Activated CD4-positive, CD25-positive, alpha-beta regulatory T cell (primary cell): ENCODE measurements around the gene LRTM2.
A peak's percentile ranks its signal among the peaks of the same experiment; 100 is the strongest.

ENCODE experiments used
- DNase-seq, 4 experiments: peaks; one replicate each; lab custom pipeline; 2025; lab: John Stamatoyannopoulos, UW

LRTM2 gene

DNA sequence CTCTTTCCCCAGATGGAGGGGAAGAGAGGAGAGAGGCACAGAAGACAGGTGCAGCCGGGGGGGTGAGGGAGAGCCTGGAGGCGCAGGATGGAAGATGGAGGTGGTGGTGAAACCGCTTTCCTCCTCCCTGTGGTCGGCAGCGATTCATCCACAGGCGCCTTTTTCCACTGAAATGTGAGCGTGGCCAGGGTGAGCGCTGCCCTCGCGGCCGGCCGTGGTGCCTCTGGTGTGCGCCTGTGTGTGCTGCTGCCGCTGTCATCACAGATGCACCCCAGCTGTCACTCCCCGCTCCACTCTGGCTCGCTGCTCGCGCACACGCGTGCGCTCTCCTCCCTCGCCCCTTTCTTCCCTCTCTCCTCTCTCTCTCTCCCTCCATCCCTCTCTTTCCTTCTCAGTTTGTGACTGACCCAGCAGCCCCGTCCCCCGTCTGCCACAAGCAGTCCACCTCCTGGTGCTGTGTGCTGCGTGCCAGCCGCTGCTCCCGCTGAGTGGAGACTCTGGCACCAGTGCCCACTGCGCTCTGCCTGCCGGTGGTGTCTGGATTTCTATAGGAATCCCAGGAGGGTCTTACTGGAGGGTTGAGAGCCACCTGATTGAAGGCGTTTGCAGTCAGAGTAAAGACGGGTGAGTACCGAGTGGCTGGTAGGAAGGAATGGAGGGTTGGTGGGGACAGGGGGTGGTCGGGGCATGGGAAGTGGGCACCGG lies at the start of gene LRTM2:
TSS of gene LRTM2 (plus strand) at position 375 of the 705 bp plus-strand sequence. CDS start 7,584 bp downstream, outside the sequence.
- DNase-seq: no peak

DNA sequence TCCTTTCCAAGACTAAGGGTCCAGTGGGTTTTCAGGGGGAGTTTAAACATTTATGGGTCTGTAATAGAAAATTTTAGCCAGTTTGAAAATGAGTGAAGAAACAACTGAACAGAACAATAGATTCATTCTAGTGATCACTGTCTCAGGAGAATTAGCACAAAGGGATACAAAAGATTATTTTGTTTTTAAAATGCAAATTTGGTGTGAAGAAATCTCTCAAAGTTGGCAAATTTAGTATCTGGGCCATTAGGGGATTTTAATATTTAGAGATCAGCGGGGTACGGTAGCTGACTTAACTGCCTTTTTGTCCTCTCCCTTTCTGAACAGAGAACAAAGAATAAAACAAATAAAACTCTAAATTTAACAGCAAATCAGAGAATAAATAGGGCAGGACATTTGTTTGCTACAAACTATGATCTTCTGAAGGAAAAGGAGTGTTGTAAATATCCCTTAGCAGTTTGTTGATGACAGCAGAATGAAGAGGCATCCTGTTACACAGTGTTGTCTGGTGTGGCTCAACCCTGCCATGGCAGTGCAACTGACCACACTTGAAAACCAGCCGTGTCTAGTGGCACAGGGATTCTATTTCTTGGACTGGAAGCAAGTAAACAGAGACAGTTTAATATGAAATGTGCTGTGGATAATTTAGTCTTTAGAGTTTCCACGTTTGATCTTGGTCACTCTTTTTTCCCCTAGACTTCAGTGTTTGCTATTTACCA lies 46.3 kb upstream of the LRTM2 start:
- no peak for DNase-seq

DNA sequence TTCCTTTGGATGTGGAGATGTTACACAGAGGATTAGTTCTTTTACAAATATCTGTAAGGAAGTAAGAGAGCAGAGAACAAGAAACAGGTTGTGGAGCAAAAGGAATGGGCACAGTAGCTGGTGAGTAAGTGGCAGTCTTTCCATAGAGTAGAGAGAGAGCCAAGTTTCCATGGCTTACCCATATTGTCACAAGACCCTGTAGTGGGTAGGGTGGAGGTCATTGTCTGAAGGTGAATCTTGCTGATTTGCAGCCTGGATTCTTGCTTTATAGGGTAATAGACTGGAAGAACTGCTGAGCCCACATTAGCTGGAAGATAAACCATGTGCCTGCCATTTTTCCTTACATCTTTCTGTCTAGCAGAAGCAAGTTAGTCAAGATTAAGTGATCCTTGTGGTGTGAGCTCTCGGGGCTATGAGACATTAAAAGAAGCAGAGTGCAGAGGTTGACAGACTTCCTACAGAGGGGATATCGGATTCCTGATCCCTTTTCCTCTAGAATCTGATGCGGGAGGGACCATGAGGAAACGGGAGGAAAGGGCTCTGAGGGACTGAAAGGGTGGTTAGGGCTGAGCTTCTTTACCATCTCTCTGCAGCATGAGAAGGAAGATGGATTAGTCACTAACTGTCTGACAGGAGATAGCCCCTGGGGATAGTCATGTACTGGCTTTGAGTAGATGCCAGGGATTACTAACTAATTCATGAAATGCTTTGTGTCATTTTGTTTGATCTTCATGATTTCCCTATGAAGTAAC lies 44.0 kb upstream of the LRTM2 start:
- DNase-seq: no peak

DNA sequence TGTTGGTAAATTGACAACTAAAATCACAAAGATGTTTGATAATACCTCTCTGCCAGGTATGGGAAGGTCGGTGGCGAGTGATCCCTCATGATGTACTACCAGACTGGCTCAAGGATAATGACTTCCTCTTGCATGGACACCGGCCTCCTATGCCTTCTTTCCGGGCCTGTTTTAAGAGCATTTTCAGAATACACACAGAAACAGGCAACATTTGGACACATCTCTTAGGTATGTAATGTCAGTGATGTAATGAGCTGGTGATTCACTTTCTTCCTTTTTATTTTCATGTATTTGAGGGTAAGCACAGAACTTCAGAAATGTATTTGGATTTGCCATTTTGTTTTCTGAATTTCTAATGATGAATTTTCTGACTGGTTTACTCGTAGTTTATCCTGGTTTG lies 42.6 kb upstream of the LRTM2 start:
- no peak for DNase-seq

DNA sequence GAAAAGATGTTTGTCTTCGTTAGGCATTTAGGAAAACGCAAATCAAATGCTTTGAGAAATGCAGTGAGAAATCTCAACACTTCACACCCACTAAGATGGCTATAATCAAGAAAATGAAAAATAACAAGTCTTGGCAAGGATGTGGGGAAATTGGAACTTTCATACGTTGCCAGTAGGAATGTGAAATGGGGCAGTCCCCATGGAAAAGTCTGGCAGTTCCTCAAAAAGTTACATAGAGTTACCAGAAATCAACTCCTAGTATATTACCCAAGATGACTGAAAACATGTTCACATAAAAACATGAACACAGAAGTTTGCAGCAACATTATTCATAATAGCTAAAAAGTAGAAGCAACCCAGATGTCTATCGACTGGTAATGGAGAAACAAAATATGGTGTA lies 41.5 kb upstream of the LRTM2 start:
- DNase-seq: no peak

DNA sequence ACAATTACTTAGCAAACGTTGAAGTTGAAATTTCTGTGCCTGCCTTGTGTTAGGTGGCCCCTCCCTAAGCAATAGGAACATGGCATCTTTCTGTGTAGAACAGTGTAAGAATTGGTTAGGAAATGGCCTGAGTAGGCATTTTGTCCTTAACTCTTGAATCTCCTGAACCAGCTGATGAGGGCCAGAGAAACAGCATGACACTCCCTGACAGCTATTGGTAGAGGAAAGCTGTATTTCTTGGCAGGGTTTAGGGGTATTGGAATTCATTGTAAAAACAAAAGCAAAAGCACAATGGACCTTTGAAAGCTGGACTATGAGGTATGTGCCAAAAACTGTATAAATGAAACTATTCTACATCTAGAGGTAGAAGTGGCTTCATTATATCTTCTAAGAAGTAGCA lies 40.6 kb upstream of the LRTM2 start:
- no peak for DNase-seq

DNA sequence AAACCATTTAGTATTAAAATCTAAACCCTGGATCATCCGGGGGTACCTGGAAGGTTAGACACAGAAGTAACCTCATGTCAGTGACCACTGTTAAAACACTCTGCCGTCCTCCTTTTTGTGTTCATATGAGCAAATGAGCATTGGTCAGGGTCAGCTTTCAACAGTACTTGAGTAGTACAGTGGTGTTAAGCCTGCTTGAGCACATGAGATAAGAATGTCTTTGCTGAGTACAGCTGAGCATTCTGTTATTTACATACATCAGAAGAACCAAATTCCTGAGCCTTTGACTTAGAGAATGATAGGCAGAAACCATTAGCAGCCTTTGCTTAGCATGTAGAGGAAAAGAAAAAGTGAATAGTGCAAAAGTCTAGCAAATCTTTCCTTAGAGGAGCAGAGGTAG lies 38.6 kb upstream of the LRTM2 start:
- no peak for DNase-seq

DNA sequence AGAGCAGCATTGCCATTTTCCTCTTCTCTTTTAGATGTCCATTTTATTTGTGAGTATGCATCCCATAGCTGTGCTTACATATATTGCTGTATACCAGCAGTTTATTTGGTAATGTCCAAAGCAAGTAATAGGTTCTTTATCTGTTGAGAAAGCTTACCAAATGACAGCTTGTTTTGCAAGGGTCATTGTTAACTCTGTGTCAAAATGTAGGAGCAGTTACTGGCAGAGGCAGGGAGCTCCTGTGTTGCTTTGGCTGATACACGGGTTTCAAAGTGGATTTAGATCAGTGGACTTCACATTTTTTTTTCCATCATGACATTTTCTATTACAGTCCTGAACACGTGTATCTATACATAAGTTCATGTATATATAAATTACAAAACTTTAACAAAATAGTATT lies 38.1 kb upstream of the LRTM2 start:
- no peak for DNase-seq

DNA sequence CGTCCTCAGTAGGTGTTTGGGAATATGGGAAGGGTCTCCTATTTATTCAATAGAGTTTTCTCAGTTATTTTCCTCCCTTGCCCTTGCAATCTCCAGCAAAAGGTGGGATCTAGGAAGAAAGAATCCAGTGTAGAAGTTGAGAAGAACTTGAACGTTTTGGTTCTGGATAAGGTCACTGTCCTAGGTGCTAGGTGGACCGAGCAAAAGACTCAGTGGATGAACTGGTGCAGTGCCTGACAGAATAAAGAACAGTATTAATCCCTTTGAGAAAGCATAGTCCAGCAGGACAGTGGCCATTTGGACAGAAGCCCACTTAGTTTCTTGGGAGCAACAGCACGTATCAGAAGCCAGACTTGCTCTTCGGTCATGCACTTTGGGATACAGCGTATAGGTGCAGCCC lies 32.7 kb upstream of the LRTM2 start:
- DNase-seq: no peak

DNA sequence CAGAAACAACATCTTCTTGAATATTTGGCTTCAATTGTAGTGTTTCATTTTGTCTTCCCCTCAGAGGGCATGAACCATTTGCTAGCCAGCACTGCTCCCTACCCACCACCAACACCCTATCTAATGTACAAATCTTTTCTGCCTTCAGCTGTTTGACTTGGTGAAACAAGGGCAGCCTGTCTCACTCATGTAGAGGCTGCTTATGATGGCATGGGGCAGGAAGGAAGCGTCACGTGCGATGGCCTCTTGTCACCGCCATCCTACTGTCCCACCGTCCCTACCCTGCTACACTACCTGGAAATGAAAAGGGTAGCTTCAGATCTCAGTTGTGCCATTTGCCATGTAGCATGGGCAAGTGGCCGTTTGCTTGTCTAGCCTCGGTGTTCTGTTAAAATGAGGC lies 29.9 kb upstream of the LRTM2 start:
- no peak for DNase-seq

DNA sequence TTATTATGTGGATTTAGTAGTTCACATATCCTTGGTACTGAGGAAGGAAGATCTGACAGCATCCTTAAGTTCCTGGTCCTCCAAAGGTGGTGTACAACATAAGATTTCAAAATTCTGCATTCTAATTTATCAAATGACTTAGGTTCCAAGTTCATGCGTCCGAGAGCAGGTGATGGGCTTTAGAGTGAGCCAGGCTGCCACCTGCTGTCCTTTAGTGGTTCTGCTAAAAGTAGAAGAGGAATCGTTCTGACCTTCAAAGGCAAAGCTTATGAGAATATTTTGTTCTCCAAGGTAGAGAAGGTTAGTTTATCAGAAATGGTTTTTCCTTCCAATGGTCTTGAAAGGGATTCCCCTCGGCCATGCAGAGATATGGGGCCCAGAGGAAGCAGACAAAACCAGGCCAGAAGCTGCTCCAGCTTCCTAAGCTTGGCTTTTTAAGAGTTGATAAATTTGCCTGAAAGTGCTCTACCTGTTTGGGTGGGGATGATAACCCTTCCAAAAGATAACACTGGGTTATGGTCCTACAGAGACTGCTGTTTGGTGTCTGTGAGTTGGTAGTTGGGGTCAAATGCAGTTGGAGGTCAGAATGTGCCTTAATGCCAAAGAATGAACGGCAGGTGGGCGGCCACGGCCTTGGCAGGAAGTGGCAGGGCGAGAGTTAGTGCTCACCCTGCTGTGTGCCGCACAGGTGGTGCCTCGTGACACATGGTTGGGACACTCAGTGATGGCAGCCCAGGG lies 29.1 kb upstream of the LRTM2 start:
- peak in 3 of 4 experiments; percentile 33 to 39 (median 37) for DNase-seq

DNA sequence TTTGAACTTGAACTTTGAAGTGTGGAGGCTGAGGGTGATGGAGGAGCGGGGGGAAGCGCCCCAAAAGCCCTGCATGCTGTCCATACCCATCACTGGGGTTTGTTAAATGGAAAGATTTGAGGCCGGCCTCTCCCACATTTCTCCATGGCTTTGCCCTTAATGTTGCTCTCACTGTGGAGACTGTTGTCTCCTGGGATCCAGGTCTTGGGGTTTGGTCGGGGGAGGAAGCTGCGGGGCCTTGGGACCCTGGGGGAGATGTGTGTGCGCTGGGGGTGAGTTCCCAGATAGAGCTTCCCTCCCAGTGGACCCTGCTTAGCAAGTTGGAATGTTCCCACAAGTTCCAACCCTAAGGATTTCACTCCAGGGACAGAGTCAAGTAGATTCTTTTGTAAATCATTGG lies 28.0 kb upstream of the LRTM2 start:
- DNase-seq: no peak

DNA sequence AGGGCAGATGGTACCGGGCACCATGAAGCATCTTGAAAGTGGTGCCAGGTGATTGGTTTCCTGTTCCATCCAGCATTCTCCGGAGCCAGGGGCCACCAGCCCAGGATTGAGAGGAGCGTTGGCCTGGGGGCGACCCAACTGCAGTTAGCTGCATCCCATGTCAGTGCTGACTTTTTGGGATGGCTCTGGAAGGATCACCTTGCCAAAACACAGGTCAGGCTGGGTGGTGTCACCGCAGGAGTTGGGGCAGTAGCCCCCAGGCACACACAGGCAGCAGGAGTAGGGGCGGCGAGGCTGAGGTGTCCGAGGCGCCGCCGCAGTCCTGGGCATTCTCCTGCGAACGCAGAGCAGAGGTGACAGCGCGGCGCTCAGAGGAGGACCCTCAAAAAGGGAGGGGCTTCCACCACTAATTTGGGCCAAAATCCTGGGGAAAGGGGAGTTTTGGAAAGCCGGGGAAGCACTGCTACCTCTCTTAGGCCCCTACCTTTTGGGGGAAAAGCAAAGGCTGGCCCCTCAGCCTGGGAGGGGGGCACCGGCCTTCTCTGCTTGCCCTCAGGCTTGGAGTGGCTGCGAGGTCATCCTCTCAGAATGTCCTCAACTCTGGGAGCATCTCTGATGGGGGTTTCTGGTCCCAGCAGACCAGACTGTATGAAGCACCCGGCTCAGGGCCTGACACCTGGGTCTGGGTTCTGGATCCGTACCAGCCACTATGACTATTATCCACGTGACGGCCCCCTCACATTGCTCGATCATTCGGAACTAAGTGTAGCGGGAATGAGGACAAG lies 26.7 kb upstream of the LRTM2 start:
- no peak for DNase-seq

DNA sequence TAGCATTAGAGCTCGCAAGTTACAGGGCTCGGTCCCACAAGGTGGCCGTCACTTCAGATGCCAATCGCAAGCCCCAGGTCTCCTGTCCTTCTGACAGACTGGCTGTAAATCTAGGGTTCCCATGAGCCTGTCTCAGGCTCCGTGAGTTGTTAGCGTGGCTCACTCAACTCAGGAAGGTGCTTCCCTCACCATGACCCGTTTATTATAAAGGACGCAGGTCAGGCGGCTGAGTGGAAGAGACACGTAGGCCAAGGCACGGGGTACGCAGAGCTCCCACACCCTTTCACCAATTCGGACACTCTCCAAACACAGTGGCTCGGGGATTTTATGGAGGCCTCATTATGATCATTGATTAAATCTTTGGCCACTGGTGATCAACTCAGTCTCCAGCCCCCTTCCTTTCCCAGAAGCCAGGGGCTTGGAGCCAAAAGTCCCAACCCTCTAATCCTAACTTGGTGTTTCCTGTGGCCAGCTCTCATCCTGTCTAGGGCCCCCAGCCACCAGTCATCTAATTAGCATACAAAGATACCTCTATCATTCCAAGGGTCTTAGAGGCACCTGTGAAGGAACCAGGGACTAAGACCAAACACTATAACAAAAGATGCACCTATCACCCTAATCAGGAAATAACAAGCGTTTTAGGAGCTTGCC lies 25.8 kb upstream of the LRTM2 start:
- no peak for DNase-seq

DNA sequence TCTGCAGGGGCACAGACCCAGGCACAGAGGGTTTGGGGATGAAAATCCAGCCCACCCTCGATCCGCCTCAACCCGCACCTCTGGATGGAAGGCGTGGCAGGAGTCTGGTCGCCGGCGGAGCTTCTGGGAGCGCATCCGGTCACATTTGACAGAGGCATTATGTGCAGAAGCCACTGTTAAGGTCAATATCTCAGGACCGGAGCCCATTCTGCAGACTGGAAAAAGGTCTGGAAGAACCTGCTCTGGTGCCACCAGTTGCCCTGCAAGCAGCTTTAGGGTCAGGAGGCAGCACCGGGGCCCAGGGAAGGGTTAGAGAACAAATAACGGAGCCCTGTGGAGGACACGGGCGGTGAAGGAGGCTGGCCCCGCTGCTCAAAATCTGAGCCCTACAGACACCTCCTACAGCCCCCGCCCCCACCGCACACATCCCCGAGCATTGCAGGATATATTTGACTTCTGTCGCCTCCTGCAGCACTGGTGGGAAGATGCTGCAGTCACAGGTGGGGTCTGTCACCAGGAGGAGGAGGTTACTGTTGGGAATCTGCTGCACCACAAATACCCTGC lies 25.1 kb upstream of the LRTM2 start:
- no peak for DNase-seq

DNA sequence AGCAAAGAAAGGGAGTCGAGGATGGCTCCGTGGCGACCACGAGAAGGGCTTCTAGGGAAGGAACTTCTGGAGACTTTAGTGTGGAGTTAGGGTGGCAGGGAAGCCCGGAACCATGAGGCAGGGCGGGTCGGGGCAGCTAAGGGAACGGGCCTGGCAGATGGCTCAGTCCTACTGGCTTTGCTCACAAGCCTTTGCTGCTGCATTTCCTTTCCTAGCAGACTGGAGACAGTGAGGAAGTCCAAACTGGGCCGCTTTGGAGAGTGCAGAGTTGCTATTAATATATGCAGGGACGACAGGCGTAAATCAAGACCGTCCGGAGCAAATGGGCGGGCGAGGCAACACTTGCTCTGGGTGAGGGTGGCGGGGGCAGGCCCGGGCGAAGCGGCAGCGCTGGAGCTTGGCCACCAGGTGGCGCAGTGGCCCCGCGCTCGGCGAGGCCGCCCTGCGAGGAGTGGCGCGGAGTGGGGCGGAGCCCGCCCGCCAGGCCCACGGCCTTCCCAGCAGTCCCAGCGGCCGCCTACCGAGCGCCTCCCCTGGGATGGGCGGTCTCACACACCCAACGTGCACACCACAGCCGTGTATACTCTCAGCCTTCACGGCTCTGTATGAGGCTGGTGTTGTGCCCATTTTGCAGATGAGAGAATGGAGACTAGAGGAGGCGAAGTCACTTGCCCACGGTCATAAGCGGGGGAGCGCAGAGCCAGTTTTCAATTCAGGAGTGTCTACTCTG lies 24.4 kb upstream of the LRTM2 start:
- peak; percentile 81 to 90 (median 87) for DNase-seq

DNA sequence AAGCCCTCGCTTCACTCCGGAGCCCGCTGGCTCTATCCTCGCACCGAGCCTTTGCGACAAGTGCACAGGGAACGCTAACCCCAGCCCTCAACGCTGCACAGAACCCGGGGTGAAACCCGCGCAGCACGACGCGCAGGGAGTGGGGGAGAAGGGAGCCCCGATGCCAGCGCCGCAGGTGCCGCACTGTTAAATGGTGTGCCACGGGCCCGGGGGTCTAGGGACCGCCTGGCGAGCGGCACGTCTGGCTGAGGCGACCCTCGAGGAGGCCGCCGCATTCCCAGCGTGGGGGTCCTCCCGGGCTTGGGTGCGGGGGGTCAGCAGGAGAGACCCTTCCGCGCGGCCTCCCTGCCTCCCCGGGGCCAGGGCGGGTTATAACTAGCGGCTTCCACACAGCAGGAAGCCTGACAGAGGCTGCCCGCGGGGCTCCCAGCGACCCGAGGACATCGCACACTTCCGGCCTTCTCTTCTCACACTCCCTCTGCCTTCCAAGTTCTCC lies 23.8 kb upstream of the LRTM2 start:
- DNase-seq: peak in 2 of 4 experiments; percentile 29 to 41

DNA sequence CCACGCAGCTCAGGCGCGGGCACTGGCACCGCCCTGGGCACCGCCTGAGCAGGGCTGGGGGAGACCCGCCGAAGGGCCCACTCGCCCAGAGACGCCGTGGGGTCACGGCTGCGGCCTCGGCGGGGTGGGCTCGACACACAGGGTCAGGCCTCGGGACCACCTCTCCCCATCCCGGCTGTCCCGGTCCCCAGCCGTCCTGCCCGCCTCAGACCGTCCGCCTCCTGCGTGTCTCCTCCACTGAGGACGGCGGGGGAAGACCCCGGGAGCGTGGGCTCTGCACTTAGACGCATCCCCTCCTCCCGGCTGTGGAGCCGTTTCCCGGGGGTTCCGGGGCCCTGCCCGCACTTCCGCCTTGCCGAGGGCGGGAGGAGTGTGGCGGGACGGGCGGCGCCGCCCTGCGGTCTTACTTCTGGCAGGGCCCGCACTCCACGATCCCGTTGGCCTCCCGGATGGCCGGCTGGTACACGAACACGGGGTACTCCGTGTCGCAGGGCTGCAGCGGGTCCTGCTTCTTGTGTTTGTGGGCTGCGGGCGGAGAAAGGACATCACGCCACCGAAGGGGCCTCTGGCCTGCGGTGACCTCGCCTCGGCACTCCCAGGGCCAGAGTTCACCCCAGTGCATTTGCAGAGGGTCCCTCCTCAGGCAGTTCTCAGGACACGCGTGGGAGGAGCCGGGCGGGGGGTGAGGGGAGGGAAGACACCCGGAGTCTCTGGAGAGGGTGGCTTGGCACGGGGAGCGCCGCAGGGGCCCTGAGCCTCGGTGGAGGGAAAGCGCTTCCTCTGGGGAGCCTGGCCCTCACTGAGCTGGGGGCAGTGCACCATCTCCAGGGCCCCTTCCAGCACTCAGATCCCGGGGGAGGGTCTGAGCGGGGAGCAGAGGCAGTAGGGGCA lies 23.1 kb upstream of the LRTM2 start:
- DNase-seq: peak in 3 of 4 experiments; percentile 27 to 38 (median 36)
